ENCODE data around the gene IQCK.
A peak's percentile ranks its signal among the peaks of the same experiment; 100 is the strongest.
"Not testable (repeated sequence)": the region's sequence is repeated elsewhere in the genome, so short reads cannot be mapped to it uniquely, and the experiment has no call there.

The IQCK gene

DNA sequence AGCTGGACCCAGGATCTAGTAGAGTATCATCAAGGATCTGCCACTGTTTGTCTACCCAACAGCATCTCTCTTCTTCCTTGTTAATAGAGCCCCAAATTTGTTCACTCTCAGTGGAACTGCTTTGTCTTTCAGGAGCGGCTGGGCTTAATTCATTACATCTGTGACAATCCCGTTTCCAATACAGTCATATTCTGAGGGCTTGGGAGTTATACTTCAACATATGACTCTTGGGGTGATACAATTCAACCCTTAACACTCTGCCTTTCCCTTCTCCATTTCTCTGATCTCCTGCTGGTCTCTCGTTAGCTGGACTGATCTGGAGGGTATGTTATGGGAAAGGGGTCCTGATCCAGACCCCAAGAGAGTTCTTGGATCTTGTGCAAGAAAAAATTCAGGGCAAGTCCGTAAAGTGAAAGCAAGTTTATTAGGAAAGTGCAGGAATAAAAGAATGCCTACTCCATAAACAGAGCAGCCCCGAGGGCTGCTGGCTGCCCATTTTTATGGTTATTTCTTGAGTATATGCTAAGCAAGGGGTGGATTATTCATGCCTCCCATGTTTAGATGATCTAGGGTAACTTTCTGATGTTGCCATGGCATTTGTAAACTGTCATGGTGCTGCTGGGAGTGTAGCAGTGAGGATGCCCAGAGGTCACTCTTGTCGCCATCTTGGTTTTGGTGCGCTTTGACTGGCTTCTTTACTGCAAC lies 42.4 kb downstream of the IQCK start:
- no peak for FAIRE-seq

DNA sequence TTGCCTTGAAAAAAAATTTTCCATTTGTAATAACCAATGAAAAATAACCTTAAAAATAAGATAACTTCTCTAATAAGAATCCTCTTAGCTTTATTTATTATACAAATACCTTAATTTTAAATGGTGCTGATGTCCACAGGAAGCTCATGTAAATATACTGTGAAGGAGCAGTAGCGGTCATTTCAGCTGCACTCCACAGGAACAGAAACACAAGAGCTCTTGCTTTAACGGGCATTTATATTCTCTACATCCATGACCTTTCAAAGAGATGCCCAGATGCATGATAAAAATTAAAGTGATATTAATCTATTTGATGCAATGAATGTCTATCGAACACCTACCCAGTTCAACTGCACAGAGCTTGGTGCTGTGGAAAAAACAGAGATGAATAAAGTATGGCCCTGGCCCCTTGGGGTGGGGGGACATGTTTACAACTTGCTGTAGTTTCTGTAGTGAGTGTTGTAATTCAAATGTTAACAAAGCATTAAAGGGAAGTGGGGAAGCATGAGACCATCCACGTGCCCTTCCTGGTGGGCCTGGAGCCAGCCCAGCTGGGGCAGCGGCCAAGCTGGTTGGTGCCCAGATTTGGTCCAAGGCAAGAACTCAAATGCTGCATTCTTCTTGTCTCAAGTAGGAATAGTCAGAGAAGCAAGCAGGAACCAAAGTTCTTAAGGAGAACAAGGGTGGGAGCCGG lies 47.9 kb downstream of the IQCK start:
- no peak for FAIRE-seq

DNA sequence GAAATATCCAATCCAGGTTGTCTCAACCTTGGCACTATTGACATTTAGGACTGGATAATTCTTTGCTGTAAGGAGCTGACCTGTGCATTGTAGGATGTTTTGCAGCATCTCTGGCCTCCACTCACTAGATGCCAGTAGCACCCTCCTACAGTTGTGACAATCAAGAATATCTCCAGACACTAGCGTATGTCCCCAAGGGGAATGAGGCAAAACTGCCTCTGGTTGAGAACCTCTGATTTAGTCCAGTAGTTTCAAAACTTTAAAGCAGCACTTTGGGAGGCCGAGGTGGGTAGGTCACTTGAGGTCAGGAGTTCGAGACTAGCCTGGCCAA lies 48.4 kb downstream of the IQCK start:
- no peak for FAIRE-seq

GRCh38 chr16:19766988-19767387 lies 48.9 kb downstream of the IQCK start:
- FAIRE-seq, result no peak

GRCh38 chr16:19767497-19767896 lies 49.4 kb downstream of the IQCK start:
- FAIRE-seq, result no peak

GRCh38 chr16:19769239-19769638 lies 51.2 kb downstream of the IQCK start:
- FAIRE-seq, result no peak

DNA sequence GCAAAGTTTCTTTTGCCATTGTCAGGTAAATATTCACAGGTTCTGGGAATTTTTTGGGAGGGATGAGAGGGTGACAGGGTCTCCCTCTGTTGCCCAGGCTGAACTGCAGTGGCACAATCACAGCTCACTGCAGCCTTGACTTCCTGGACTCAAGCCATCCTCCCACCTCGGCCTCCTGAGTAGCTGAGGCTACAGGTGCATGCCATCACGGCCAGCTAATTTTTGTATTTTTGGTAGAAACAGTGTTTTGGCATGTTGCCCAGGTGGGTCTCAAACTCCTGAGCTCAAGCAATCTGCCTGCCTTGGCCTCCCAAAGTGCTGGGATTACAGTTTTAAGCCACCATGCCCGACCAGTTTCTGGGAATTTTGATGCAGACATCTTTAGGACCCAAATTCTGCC lies 53.0 kb downstream of the IQCK start:
- no peak for FAIRE-seq

DNA sequence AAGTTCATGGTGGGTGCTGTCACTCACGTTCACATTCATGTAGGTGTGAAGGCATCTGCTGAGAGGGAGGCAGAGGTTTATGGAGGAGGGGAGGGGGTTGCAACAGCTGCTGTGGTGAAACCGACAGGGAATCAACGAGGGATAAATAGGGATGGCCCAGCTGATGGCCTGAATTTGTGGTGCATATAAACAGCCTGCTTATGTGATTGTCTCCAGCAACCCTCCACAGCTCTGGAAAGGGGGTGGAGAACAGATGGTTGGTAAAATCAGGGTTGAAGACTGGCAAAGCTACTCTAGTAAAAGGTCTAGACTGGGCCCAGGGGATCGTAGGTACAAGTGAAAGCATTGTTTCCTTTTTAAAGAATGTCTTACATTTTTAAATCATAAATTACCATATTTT lies 53.7 kb downstream of the IQCK start:
- FAIRE-seq, result no peak

DNA sequence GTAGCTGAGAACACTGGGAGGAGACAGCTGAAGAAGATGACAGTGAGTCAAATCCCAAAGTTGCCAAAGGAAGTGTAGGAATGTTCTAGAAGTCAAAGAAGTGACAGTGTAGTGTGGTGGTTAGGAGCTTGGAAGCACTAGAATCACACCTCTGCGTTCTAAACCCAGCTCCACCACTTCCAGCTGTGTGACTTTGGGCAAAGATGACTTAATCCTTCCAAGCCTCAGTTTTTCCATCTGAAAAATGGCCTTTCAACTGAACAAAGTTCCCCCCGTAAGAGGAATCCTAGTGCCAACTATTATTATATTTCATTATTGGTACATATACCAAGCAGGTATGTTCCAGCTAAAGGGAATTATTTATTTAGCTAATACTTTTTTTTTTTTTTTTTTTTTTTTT lies 56.0 kb downstream of the IQCK start:
- FAIRE-seq, result no peak

DNA sequence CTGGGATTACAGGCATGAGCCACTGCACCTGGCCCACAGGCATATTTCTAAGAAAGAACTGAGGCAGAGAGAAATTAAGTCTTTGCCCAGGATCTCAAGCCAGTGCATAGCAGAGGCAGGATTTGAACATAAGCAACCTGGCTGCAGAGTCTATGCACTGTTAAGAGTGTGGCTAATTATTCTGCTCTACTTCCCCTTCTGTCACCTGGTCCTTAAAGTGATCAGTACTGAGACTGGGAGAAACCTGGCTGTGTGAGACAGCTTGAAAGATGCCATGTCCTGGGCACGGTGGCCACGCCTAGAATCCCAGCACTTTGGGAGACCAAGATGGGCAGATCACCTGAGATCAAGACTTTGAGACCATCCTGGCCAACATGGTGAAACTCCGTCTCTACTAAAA lies 58.1 kb downstream of the IQCK start:
- no peak for FAIRE-seq

- FAIRE-seq, result no peak
Observed at GRCh38 chr16:19776565-19776964, 58.5 kb downstream of the IQCK start.

GRCh38 chr16:19780321-19780720 lies 62.2 kb downstream of the IQCK start:
- no peak for FAIRE-seq

DNA sequence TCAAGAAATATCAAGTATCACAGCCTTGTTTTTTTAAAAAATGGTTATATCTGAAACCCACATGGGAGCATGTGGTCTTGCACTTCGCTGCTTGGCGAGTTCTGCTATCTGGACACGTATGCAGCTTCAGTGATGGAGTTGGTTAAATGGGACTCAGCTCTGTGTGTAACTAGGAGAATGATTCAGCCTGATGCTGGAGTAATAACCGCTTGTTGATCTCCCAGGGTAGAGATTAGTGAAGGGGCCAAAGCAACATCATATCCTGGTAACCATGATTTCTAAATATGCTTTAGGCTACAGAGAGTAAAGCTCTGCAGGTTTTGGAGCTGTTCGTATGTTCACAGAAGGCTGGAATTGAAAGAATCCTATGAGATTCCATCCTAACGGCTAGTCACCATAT lies 63.2 kb downstream of the IQCK start:
- FAIRE-seq, result no peak

DNA sequence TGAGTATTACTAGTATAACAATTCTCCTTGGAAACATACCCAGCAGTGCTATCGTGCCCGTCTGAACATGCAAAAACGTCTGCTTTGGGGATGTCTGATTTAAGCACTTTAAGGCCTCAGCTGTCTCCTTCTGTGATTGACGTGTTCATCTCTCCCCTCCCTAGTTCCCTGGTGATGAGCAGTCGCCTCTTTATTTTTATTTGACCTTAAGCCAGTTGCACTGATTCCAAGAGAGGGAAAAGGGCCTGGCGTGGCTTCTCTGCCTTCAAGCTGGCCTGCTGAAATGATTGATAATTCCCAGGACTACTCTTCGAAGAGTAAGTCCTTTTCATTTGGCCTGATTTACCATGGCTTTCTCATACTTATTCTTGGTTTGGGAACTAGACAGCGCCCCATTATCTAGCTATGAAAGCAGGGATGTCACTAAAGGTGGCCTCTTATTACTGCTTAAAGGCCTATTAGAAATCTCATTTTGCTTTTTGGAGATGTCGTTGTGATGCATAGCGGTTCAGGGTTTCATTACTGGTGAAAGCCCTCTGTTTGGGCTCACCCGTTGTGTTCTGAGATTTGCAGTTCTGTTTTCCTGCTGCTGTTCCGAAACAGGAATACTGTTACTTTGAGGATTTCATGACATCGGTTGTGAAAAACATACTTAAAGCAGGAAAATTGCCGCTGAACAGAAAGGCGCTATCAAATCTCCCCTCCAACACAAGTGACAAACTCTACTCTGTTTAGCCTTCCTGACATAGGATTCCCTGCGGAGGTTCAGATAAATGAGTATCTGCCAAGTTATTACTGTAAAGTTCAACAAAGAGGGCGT lies 65.5 kb downstream of the IQCK start:
- FAIRE-seq, result no peak

DNA sequence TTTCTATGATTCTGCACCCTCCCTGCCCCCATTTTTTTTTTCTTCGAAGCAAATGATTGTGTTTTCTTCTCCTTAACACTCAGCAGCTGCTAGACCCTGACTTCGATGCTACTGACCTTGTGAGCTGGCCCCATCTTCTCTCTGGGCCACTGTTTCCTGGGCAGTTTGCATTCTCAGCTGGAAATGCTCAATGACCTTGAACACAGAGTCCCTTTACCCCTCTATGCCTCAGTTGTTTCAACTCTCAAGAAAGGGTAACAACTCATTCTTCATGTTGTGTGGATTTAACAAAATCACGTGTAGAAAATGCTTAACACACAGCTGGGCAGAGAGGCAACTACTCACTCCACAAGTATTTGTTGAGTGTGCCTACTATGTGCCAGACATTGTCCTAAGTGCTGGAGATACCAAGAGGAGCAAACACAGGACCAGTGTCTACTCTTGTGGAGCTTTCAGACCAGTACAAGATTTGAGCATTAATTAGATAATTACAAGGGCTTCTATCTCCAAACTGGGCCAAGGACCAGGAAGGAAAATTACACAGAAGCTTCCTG lies 66.2 kb downstream of the IQCK start:
- no peak for FAIRE-seq

DNA sequence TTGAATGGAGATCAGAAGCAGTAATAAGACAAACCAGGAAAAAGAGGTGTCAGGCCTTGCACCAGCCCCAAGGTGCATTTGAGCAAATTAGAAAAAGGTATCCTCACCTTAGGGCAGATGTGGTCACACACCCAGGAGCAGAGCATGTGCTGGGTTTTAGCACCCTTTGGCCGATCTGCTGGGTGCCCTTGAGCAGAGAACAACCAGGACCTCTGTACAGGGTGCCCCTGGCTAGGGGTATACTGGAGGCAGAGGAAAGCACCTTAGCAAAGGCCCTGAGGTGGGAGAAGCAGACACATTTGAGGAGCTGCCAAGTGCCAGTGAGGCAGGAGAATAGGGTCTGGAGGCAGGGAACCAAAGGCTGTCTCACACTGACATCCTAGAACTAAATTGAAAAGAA lies 67.0 kb downstream of the IQCK start:
- no peak for FAIRE-seq

GRCh38 chr16:19785512-19786130 lies 67.5 kb downstream of the IQCK start:
- no peak for FAIRE-seq

- FAIRE-seq, result not testable (repeated sequence)
Observed at GRCh38 chr16:19801369-19801768, 83.3 kb downstream of the IQCK start.

DNA sequence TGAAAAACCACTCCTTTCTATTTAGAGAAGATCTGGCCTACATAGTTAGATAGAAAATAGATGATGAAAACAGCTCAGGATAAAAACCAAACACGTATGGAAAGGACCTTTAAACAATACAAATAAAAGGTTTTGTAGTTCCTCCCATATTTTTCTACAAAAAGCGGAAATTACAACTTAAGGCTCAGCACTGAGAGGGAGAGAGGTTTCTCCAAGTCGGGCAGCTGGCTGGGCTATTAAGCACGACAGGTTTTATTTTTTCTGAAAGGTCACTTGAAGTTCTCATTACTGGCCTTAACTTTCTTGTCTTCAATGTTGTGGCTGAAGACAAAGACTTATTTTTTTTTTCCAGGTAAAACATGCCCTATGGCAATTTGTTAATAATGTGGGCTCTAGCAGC lies 83.8 kb downstream of the IQCK start:
- FAIRE-seq, result peak; percentile 41

DNA sequence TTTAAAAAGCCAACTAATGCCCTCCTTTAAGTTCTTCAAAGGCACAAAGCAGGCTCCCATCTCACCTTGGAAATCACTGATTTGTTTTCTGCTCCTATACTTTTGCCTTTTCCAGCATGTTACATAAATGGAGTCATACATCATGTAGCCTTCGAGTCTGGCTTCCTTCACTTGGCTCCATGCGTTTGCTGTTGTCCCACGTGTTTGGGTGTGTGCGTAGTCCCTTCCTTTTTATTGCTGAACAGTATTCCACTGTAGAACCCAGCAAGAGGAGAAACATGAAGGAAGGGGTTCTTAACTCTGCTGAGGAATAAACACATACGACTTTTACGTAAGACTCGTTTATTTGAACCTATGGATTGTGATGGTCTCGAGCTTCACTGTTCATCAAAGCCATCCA lies 84.5 kb downstream of the IQCK start:
- no peak for FAIRE-seq

- FAIRE-seq, result no peak
Observed at GRCh38 chr16:19804538-19805323, 86.7 kb downstream of the IQCK start.

DNA sequence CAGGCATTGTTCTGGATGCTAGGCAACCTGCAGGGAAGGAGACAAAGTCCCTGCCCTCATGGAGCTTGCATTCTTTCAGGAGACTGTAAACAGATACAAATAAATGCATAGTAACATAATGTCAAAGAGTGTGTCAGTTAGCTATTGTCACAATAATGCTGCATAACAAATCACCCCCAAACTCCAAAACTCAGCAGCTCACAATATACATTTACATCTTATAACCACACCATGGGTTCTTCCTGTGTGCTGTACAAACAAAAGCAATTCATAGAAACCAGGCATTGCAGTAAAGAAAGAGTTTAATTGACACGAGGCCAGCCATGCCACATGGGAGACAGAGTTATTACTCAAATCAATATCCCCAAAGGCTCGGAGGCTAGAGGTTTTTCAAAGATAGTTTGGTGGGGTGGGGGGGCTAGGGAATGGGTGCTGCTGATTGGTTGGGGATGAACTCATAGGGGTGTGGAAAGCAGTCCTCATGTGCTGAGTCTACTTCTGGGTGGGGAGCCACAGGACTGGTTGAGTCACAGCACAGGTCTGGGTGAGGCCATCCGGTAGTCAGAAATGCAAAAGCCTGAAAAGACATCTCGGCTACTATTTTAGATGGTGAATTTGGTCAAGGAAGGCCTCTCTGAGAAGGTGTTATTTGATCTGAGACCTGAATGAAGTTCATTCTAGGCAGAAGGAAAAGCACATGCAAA lies 87.5 kb downstream of the IQCK start:
- no peak for FAIRE-seq
